Vagina (tissue), 2 donors: ENCODE data around the gene FOSL1.

ENCODE experiments used
- POLR2AphosphoS5 ChIP-seq, 2 donors: sonication (generic); formaldehyde crosslinking; IDR thresholded peaks; one replicate each; pipeline ENCODE4 v1.9.0; 2017; ENCODE audit warnings: antibody characterized with exemption in 2 of 2, mild to moderate bottlenecking in 2 of 2, low read depth in 1 of 2; ENCODE audit not compliant: insufficient read depth in 1 of 2
- TF ChIP-seq, protein P1 (sequence below), 3 experiments: fragments of 450-650 bp in 2 of 3; fragments of 200-600 bp in 1 of 3; sonication (generic) in 1 of 3; IDR thresholded peaks; one replicate each; pipeline ENCODE4 v1.5.1; 2017 to 2019; ENCODE audit warnings: antibody characterized with exemption in 3 of 3, mild to moderate bottlenecking in 2 of 3, moderate library complexity in 2 of 3

DNA sequence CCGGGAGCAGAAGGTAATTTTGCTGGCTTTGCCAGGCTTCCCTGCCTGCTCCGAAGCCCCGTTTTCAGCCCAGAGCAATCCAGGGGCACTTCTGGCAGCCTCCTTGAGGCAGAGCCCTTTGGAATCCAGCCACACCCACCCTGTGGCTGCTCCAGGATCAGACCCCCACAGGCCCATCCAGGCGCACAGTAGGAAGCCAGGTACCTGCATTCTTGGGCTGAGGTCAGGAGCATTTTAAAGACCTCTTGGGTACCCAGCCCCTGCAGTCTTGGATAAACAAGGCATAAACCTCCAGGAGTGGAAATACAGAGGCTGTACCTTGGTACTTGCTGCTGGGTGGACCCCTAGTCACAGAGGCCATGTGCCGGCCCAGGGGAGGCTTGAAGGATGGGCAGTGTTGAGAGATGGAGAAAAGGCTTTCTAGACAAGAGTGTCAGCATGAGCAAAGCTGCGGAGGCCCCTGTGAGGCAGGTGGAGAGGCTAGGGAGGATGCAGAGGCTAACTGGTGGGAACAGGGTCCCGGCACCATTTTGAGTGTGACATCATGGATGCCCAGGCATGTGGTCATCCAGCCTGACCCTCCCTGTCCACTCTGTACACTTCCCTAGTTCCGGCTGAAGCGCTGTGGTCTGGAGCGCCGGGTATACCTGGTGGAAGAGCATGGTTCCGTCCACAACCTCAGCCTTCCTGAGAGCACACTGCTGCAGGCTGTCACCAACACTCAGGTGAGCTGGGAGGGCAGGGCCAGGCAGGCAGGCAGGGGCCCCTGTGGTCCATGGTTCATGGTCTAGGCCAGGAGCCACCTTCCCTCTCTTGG is 36.1 kb downstream of the FOSL1 start:
- TF ChIP-seq, protein P1, sequence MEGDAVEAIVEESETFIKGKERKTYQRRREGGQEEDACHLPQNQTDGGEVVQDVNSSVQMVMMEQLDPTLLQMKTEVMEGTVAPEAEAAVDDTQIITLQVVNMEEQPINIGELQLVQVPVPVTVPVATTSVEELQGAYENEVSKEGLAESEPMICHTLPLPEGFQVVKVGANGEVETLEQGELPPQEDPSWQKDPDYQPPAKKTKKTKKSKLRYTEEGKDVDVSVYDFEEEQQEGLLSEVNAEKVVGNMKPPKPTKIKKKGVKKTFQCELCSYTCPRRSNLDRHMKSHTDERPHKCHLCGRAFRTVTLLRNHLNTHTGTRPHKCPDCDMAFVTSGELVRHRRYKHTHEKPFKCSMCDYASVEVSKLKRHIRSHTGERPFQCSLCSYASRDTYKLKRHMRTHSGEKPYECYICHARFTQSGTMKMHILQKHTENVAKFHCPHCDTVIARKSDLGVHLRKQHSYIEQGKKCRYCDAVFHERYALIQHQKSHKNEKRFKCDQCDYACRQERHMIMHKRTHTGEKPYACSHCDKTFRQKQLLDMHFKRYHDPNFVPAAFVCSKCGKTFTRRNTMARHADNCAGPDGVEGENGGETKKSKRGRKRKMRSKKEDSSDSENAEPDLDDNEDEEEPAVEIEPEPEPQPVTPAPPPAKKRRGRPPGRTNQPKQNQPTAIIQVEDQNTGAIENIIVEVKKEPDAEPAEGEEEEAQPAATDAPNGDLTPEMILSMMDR (IDR thresholded peaks at IDR 0.05): no peak
- no peak for TF ChIP-seq POLR2AphosphoS5 (IDR thresholded peaks at IDR 0.05; ENCODE audit: insufficient read depth in 1 of 2, low read depth in 1 of 2)
